ENCODE measurements around the gene IDH1. TPM values are rescaled to one million over a fixed set of nuclear protein-coding genes. Genes with fewer than 3 reads are reported as not detected.
A peak's percentile ranks its signal among the peaks of the same experiment; 100 is the strongest.

The IDH1 gene
- total RNA-seq (2012; rRNA removed) = 56.1 and 125 TPM in 2 replicates

GRCh38 chr2:208254871-208255556 lies at the start of gene IDH1:
Gene IDH1 (minus strand): TSS chr2:208255071. CDS start chr2:208251551, 3,520 bp downstream.
- Histone ChIP-seq H3K9ac (ENCODE audit: low read depth, low read length) (peak within 1 kb of the TSS; percentile 83), H3K4me3 (ENCODE audit: low read length) (peak within 1 kb of the TSS; percentile 98), H3K4me2 (ENCODE audit: low read length) (peak within 1 kb of the TSS; percentile 97), H3K27me3 (ENCODE audit: control insufficient read depth, insufficient read depth, low read length) (no peaks in the 10 kb centered on the region), H3K36me3 (ENCODE audit: insufficient read depth, low read length) (peaks cover 12% of the 10 kb centered on the region), H3K4me1 (ENCODE audit: control insufficient read depth, insufficient read depth, low read length) (peaks cover 17% of the 10 kb centered on the region), H3K9me3 (replicated peaks; ENCODE audit: low read length) (no peaks in the 10 kb centered on the region)

DNA sequence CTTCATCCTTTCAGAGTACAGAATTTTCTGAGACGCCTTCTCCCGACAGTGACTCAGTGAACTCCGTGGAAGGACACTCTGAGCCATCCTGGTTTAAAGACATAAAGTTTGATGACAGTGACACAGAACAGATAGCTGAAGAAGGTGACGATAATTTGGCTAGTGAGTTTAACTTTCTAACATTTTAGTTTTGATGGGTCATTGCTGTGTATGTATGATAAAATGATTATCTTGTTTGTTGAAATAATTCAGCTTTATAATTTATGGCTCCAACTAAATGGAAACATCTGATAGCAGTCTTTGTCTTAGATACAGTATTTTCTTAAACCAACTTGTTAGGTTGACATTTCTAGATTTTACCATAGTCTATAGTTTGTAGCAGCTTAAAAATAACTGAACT lies 49.3 kb upstream of the IDH1 start:
- Histone ChIP-seq H3K9ac (ENCODE audit: low read depth, low read length) (no peak overlapping the region), H3K27me3 (ENCODE audit: control insufficient read depth, insufficient read depth, low read length) (no peaks in the 10 kb centered on the region), H3K4me1 (ENCODE audit: control insufficient read depth, insufficient read depth, low read length) (no peaks in the 10 kb centered on the region), H3K9me3 (replicated peaks; ENCODE audit: low read length) (no peaks in the 10 kb centered on the region), H3K36me3 (ENCODE audit: insufficient read depth, low read length) (peaks cover 34% of the 10 kb centered on the region), H3K4me3 (ENCODE audit: low read length) (no peak overlapping the region), H3K4me2 (ENCODE audit: low read length) (no peak overlapping the region)

DNA sequence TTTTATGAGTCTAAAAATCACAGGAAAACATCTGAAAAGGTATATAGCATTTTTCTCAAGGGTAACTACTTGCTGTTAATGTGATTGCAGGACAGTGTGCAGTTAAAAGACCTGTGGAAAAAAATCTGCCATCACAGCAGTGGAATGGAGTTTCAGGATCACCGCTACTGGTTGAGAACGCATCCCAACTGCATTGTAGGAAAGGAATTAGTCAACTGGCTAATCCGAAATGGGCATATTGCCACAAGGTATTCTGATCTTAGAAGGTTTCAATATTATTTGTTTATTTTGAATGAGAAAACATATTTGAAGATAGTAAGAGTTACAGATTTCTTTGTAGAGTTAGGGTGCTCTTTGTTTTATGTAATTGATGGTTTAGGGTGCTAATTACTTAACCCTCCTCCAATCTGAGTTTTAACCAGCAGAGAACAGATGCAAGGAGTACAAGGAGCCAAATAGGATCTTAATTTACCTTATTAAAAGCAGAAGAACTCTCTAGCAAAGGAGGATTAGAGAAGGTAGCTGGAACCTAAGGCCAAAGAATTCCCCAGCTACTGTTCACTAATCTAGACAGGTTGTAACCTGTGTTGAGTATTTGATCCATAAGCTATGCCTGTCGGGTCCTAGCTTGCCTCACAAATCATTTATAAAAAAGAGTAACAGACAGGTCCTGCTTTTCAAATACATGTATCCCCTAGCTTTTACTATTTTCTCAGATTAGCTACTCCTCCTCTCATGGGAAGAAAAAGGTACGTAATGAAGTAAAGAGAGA lies 46.2 kb upstream of the IDH1 start:
- Histone ChIP-seq H3K36me3 (ENCODE audit: insufficient read depth, low read length) (peaks cover 38% of the 10 kb centered on the region), H3K27me3 (ENCODE audit: control insufficient read depth, insufficient read depth, low read length) (no peaks in the 10 kb centered on the region), H3K4me1 (ENCODE audit: control insufficient read depth, insufficient read depth, low read length) (no peaks in the 10 kb centered on the region), H3K9ac (ENCODE audit: low read depth, low read length) (no peak overlapping the region), H3K9me3 (replicated peaks; ENCODE audit: low read length) (no peaks in the 10 kb centered on the region), H3K4me3 (ENCODE audit: low read length) (no peak overlapping the region), H3K4me2 (ENCODE audit: low read length) (no peak overlapping the region)

DNA sequence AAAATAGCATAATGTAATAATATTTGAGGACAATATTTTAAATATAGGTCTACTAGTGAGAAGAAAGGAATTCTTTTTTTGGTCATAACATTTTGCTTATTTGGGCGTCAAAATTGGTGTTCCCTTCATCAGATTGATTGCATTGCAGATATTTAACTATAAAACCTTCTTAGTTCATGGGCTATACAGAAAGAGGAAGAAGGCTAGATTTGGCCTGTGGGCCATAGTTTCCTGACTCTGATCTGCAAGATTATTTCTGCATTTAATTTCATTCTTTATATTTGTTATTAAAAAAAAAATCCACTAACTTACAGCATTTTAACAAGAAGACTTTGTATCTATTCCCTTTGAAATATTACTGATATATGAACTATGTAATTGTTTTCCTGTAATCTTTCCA lies 43.1 kb upstream of the IDH1 start:
- no peaks in the 10 kb centered on the region for H3K27me3 ChIP-seq (ENCODE audit: control insufficient read depth, insufficient read depth, low read length)
- no peak overlapping the region for H3K4me2 ChIP-seq (ENCODE audit: low read length)
- H3K4me1 ChIP-seq (ENCODE audit: control insufficient read depth, insufficient read depth, low read length) = no peaks in the 10 kb centered on the region
- no peak overlapping the region for H3K4me3 ChIP-seq (ENCODE audit: low read length)
- H3K9me3 ChIP-seq (replicated peaks; ENCODE audit: low read length) = no peaks in the 10 kb centered on the region
- H3K9ac ChIP-seq (ENCODE audit: low read depth, low read length) = no peak overlapping the region
- H3K36me3 ChIP-seq (ENCODE audit: insufficient read depth, low read length) = peaks cover 54% of the 10 kb centered on the region

DNA sequence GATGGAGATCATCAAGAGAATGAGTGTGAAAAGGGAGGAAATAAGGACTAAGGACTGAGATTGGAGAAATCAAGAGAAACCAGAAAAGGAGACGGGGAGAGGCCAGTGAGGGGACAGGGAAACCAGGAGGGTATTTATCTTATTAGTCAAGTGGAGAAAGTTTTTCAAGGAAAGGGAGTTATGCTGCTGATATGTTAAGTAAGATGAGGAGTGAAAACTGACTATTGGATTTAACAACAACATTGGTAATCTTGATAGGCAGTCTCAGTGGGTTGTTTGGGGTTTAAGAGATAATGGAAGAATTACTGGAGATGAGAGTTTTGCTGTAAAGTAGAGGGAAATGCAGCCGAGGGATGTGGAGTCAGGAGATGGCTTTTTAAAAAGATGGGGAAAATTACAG lies 41.7 kb upstream of the IDH1 start:
- Histone ChIP-seq H3K4me3 (ENCODE audit: low read length) (no peak overlapping the region), H3K36me3 (ENCODE audit: insufficient read depth, low read length) (peaks cover 49% of the 10 kb centered on the region), H3K27me3 (ENCODE audit: control insufficient read depth, insufficient read depth, low read length) (no peaks in the 10 kb centered on the region), H3K9ac (ENCODE audit: low read depth, low read length) (no peak overlapping the region), H3K9me3 (replicated peaks; ENCODE audit: low read length) (no peaks in the 10 kb centered on the region), H3K4me2 (ENCODE audit: low read length) (no peak overlapping the region), H3K4me1 (ENCODE audit: control insufficient read depth, insufficient read depth, low read length) (no peaks in the 10 kb centered on the region)

- Histone ChIP-seq H3K4me3 (ENCODE audit: low read length) (no peak overlapping the region), H3K4me2 (ENCODE audit: low read length) (no peak overlapping the region), H3K36me3 (ENCODE audit: insufficient read depth, low read length) (peaks cover 45% of the 10 kb centered on the region), H3K27me3 (ENCODE audit: control insufficient read depth, insufficient read depth, low read length) (no peaks in the 10 kb centered on the region), H3K9me3 (replicated peaks; ENCODE audit: low read length) (no peaks in the 10 kb centered on the region), H3K4me1 (ENCODE audit: control insufficient read depth, insufficient read depth, low read length) (no peaks in the 10 kb centered on the region), H3K9ac (ENCODE audit: low read depth, low read length) (no peak overlapping the region)
Measured at GRCh38 chr2:208295834-208296233, 41.0 kb upstream of the IDH1 start.

DNA sequence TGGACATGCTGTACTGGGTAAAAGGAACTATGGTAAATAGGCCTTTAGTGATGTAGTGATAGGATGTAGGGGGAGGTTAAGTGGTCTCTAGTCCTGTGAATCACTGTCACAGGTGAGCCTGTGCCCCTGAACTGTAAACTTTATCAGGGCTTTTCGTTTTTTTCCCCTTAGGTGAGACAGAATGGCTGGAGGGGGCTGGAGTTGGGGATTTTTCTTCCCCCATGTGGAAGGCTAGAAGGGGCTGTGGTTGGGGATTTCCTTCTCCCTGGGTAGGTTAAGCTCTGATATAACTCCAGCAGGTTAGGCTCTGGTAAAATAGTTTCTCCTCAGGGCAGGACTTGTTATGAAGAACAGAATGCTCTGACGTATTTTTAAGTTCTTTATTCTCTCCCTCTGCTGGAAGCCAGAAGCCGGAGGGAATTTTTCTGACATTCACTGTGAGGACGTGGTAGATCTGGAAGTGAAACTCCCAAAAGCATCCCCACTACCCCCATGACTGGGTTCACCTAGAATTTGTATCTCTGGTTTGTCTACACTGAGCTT lies 39.7 kb upstream of the IDH1 start:
- Histone ChIP-seq H3K9me3 (replicated peaks; ENCODE audit: low read length) (no peaks in the 10 kb centered on the region), H3K36me3 (ENCODE audit: insufficient read depth, low read length) (peaks cover 52% of the 10 kb centered on the region), H3K4me3 (ENCODE audit: low read length) (no peak overlapping the region), H3K4me2 (ENCODE audit: low read length) (no peak overlapping the region), H3K27me3 (ENCODE audit: control insufficient read depth, insufficient read depth, low read length) (no peaks in the 10 kb centered on the region), H3K4me1 (ENCODE audit: control insufficient read depth, insufficient read depth, low read length) (no peaks in the 10 kb centered on the region), H3K9ac (ENCODE audit: low read depth, low read length) (no peak overlapping the region)

- Histone ChIP-seq H3K4me1 (ENCODE audit: control insufficient read depth, insufficient read depth, low read length) (peaks cover 6% of the 10 kb centered on the region), H3K4me2 (ENCODE audit: low read length) (no peak overlapping the region), H3K4me3 (ENCODE audit: low read length) (no peak overlapping the region), H3K36me3 (ENCODE audit: insufficient read depth, low read length) (peaks cover 63% of the 10 kb centered on the region), H3K9me3 (replicated peaks; ENCODE audit: low read length) (no peaks in the 10 kb centered on the region), H3K27me3 (ENCODE audit: control insufficient read depth, insufficient read depth, low read length) (no peaks in the 10 kb centered on the region), H3K9ac (ENCODE audit: low read depth, low read length) (no peak overlapping the region)
Measured at GRCh38 chr2:208285853-208286252, 31.0 kb upstream of the IDH1 start.

GRCh38 chr2:208280933-208281332 lies 26.1 kb upstream of the IDH1 start:
- Histone ChIP-seq H3K36me3 (ENCODE audit: insufficient read depth, low read length) (peaks cover 68% of the 10 kb centered on the region), H3K4me3 (ENCODE audit: low read length) (no peak overlapping the region), H3K4me2 (ENCODE audit: low read length) (no peak overlapping the region), H3K9me3 (replicated peaks; ENCODE audit: low read length) (no peaks in the 10 kb centered on the region), H3K4me1 (ENCODE audit: control insufficient read depth, insufficient read depth, low read length) (peaks cover 12% of the 10 kb centered on the region), H3K9ac (ENCODE audit: low read depth, low read length) (no peak overlapping the region), H3K27me3 (ENCODE audit: control insufficient read depth, insufficient read depth, low read length) (no peaks in the 10 kb centered on the region)

DNA sequence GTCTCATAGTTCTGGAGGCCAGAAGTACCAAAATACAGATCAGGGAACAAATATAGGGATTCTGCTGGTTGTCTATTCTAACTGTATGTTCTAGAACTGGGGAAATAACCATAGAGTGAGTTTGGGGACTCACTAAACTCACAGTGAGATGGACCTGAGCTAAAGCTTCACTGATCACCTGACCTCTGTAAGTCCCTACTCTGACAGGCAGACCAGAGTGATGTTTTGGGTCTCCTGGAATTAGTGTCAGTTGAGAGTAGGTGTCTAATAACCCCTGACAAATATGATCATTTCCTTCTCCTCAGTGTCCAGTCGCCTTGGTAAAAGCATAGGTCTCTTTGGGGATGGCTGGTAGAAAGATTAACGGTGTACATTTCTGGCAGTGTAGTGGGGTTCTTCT lies 25.4 kb upstream of the IDH1 start:
- no peak overlapping the region for H3K4me3 ChIP-seq (ENCODE audit: low read length)

GRCh38 chr2:208279236-208279635 lies 24.4 kb upstream of the IDH1 start:
- no peak overlapping the region for H3K9ac ChIP-seq (ENCODE audit: low read depth, low read length)
- H3K4me3 ChIP-seq (ENCODE audit: low read length) = no peak overlapping the region
- H3K4me1 ChIP-seq (ENCODE audit: control insufficient read depth, insufficient read depth, low read length) = peaks cover 12% of the 10 kb centered on the region
- H3K4me2 ChIP-seq (ENCODE audit: low read length) = no peak overlapping the region
- H3K9me3 ChIP-seq (replicated peaks; ENCODE audit: low read length) = no peaks in the 10 kb centered on the region
- peaks cover 78% of the 10 kb centered on the region for H3K36me3 ChIP-seq (ENCODE audit: insufficient read depth, low read length)
- H3K27me3 ChIP-seq (ENCODE audit: control insufficient read depth, insufficient read depth, low read length) = no peaks in the 10 kb centered on the region

More for the DNA sequence above, 25.4 kb upstream of the IDH1 start:
- Histone ChIP-seq H3K9ac (ENCODE audit: low read depth, low read length) (no peak overlapping the region), H3K27me3 (ENCODE audit: control insufficient read depth, insufficient read depth, low read length) (no peaks in the 10 kb centered on the region), H3K9me3 (replicated peaks; ENCODE audit: low read length) (no peaks in the 10 kb centered on the region), H3K4me1 (ENCODE audit: control insufficient read depth, insufficient read depth, low read length) (peaks cover 12% of the 10 kb centered on the region), H3K4me2 (ENCODE audit: low read length) (no peak overlapping the region), H3K36me3 (ENCODE audit: insufficient read depth, low read length) (peaks cover 68% of the 10 kb centered on the region)
